Testis (tissue), 2 donors: ENCODE data around the gene TRIM27.

Source experiments
- POLR2A ChIP-seq: fragments of 450-650 bp; IDR thresholded peaks from one replicate; pipeline ENCODE4 v1.6.1; 2017; ENCODE audit warnings: antibody characterized with exemption, mild to moderate bottlenecking, moderate library complexity
- TF ChIP-seq, protein P1 (sequence below), 3 experiments: fragments of 450-650 bp in 2 of 3; fragments of 200-600 bp in 1 of 3; sonication (generic) in 1 of 3; IDR thresholded peaks; one replicate each; pipeline ENCODE4 v1.5.1; 2016 to 2019; ENCODE audit warnings: antibody characterized with exemption in 3 of 3, mild to moderate bottlenecking in 2 of 3, moderate library complexity in 1 of 3

DNA sequence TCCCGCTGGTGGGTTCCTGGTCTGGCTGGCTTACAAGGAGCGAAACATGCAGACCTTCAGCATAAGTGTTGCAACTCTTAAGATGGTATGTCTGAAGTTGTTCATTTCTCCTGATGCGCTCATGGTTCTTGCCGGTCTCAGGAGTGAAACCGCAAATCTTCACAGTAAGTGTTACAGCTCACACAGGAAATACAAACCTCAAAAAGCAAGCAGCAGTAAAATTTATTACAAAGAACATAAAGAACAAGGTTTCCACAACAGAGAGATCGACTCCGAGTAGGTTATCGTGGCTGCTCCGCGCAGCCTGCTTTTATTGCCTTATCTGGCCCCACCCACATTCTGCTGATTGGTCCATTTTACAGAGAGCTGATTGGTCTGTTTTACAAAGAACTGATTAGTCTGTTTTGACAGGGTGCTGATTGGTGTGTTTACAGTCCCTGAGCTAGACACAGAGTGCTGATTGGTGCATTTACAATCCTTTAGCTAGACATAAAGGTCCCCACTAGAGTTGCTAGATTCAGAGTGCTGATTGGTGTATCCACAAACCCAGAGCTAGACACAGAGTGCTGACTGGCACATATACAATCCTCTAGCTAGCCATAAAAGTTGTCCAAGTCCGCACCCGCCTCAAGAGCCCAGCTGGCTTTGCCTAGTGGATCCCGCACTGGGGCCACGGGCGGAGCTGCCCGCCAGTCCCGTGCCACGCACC is 39.2 kb downstream of the TRIM27 start:
- TF ChIP-seq, protein P1, sequence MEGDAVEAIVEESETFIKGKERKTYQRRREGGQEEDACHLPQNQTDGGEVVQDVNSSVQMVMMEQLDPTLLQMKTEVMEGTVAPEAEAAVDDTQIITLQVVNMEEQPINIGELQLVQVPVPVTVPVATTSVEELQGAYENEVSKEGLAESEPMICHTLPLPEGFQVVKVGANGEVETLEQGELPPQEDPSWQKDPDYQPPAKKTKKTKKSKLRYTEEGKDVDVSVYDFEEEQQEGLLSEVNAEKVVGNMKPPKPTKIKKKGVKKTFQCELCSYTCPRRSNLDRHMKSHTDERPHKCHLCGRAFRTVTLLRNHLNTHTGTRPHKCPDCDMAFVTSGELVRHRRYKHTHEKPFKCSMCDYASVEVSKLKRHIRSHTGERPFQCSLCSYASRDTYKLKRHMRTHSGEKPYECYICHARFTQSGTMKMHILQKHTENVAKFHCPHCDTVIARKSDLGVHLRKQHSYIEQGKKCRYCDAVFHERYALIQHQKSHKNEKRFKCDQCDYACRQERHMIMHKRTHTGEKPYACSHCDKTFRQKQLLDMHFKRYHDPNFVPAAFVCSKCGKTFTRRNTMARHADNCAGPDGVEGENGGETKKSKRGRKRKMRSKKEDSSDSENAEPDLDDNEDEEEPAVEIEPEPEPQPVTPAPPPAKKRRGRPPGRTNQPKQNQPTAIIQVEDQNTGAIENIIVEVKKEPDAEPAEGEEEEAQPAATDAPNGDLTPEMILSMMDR (IDR thresholded peaks at IDR 0.05): no peak
- no peak for TF ChIP-seq POLR2A
